Gastrocnemius medialis (tissue), 4 donors: ENCODE results near the gene ISL2. TPM values are rescaled to one million over a fixed set of nuclear protein-coding genes. Genes with fewer than 3 reads are reported as not detected.

Experiments used
- ATAC-seq, 2 donors: fragments of 150-250 bp; one replicate each; pipeline ENCODE4 v1.9.1; 2016
- DNase-seq, 2 donors: peaks; one replicate each; pipeline ENCODE4 v3.0.0-alpha.2; 2019
- H3K27ac ChIP-seq, 4 donors: fragments of 200-600 bp; sonication (generic); 1 replicate in 1 of 4; 2 replicates in 3 of 4; pipeline ENCODE4 v1.5.1; 2016 to 2018; ENCODE audit warnings: mild to moderate bottlenecking in 2 of 4, moderate library complexity in 1 of 4
- H3K27me3 ChIP-seq, 3 donors: fragments of 200-600 bp; sonication (generic) in 2 of 3; 1 replicate in 1 of 3; 2 replicates in 2 of 3; pipeline versions ENCODE4 v1.5.1 to v1.6.0; 2016 to 2019; ENCODE audit warnings: mild to moderate bottlenecking in 1 of 3, moderate library complexity in 1 of 3
- H3K36me3 ChIP-seq, 2 donors: fragments of 200-600 bp; sonication (generic) in 1 of 2; one replicate each; pipeline ENCODE4 v1.5.1; 2017 to 2018
- H3K4me1 ChIP-seq, 2 donors: fragments of 200-600 bp; sonication (generic) in 1 of 2; one replicate each; pipeline ENCODE4 v1.5.1; 2016 to 2017; ENCODE audit warnings: mild to moderate bottlenecking in 2 of 2
- H3K4me3 ChIP-seq, 4 donors: fragments of 200-600 bp; sonication (generic) in 3 of 4; 1 replicate in 1 of 4; 2 replicates in 3 of 4; pipeline ENCODE4 v1.5.1; 2016 to 2019; ENCODE audit warnings: mild to moderate bottlenecking in 2 of 4
- H3K9me3 ChIP-seq, 3 donors: fragments of 200-600 bp; sonication (generic) in 2 of 3; 1 replicate in 1 of 3; 2 replicates in 2 of 3; pipeline ENCODE4 v1.5.1; 2016 to 2019
- POLR2A ChIP-seq, 2 donors: fragments of 450-650 bp; IDR thresholded peaks; one replicate each; pipeline ENCODE4 v1.6.1; 2017; ENCODE audit warnings: antibody characterized with exemption in 2 of 2, mild to moderate bottlenecking in 2 of 2, moderate library complexity in 2 of 2
- in situ Hi-C, 4 donors: fragments of 200-750 bp; cut with MboI; loops; one replicate each; pipeline versions ENCODE4 v1.15.0 to v1.8.0; 2017; ENCODE audit warnings: low sequenced_read_pairs in 4 of 4
- intact Hi-C: fragments of 100-400 bp; cut with DNase I; formaldehyde crosslinking; loops from one replicate; pipeline ENCODE4 v1.15.1; 2023; ENCODE audit warnings: low total_unique reads
- total RNA-seq, 4 donors: library from RNA; depleted of rRNA; stranded (reverse); fragments of >200 nt; gene quantifications; one replicate each; pipeline versions ENCODE4 v1.1.0 to v1.2.3, GENCODE V29; 2016
- TF ChIP-seq, protein P1 (sequence below), 5 experiments: fragments of 450-650 bp in 3 of 5; fragments of 200-600 bp in 2 of 5; sonication (generic) in 2 of 5; IDR thresholded peaks in 4 of 5; conservative IDR thresholded peaks in 1 of 5; 1 replicate in 4 of 5; 2 replicates in 1 of 5; pipeline ENCODE4 v1.5.1; 2016 to 2019; ENCODE audit warnings: antibody characterized with exemption in 5 of 5, mild to moderate bottlenecking in 3 of 5, moderate library complexity in 3 of 5

The ISL2 gene
- total RNA-seq, 4 donors from 2014 or later, result not detected

DNA sequence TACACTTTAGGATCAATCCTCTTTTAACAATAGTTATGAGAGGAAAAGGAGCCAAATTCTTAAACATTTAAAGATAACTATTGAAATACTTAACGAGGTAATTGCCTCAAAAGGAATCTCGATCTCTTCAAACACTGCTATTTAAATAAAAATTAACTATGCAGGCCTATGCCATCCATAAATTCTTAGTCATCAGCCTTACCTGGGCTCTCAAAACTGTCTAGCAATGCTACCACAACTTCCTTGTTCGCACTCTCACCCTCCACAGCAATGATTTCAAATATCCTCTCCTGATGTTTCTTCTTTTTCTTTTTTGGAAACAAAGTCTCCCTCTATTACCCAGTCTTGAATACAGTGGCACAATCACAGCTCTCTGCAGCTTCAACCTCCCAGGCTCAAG lies 37.6 kb upstream of the ISL2 start:
- H3K27ac ChIP-seq, result no peak overlapping the region
- no peaks in the 10 kb centered on the region for H3K9me3 ChIP-seq
- TF ChIP-seq POLR2A (IDR thresholded peaks at IDR 0.05), result no peak
- TF ChIP-seq, protein P1, sequence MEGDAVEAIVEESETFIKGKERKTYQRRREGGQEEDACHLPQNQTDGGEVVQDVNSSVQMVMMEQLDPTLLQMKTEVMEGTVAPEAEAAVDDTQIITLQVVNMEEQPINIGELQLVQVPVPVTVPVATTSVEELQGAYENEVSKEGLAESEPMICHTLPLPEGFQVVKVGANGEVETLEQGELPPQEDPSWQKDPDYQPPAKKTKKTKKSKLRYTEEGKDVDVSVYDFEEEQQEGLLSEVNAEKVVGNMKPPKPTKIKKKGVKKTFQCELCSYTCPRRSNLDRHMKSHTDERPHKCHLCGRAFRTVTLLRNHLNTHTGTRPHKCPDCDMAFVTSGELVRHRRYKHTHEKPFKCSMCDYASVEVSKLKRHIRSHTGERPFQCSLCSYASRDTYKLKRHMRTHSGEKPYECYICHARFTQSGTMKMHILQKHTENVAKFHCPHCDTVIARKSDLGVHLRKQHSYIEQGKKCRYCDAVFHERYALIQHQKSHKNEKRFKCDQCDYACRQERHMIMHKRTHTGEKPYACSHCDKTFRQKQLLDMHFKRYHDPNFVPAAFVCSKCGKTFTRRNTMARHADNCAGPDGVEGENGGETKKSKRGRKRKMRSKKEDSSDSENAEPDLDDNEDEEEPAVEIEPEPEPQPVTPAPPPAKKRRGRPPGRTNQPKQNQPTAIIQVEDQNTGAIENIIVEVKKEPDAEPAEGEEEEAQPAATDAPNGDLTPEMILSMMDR (IDR thresholded peaks at IDR 0.05 in 4 of 5, conservative IDR thresholded peaks at IDR 0.05 in 1 of 5), result no peak
- in situ Hi-C loops, result no loop called here
- DNase-seq, result no peak
- ATAC-seq, result no peak
- no peak overlapping the region for H3K4me3 ChIP-seq
- H3K4me1 ChIP-seq, result peaks cover 16 to 50% of the 10 kb centered on the region in 2 donors
- no peaks in the 10 kb centered on the region for H3K36me3 ChIP-seq
- H3K27me3 ChIP-seq, result no peaks in the 10 kb centered on the region
- intact Hi-C loops, result loop anchor here (5.0 kb wide), 1 partner anchor 67 kb away; no protein-coding TSS in a partner anchor

DNA sequence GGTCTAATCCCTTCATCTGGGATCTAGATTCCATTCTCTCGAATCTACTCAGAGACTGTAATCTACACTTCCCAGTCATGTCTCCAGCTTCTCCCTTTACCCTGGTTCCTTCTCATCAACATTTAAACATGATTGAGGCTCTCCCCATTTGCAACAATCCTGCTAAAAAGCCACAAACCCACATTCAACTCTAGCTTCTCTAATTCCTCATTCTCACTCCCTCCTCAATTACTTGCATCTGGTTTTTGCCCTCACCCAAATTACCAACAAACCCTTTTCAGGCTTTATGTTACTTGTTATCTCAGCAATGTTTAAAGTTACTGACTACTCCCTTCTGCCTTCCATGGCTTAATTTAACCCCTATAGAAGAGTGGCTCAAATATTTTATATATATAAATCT lies 36.8 kb upstream of the ISL2 start:
- ATAC-seq (no peak), DNase-seq (no peak)
- Histone ChIP-seq H3K4me1 (peaks cover 8 to 43% of the 10 kb centered on the region in 2 donors), H3K27ac (no peak overlapping the region), H3K27me3 (no peaks in the 10 kb centered on the region), H3K9me3 (no peaks in the 10 kb centered on the region), H3K4me3 (no peak overlapping the region), H3K36me3 (no peaks in the 10 kb centered on the region)
- in situ Hi-C loops, result no loop called here
- no peak for TF ChIP-seq POLR2A (IDR thresholded peaks at IDR 0.05)
- TF ChIP-seq, protein P1 (IDR thresholded peaks at IDR 0.05 in 4 of 5, conservative IDR thresholded peaks at IDR 0.05 in 1 of 5), result no peak
- intact Hi-C loops, result loop anchor here (5.0 kb wide), 1 partner anchor 67 kb away; no protein-coding TSS in a partner anchor

DNA sequence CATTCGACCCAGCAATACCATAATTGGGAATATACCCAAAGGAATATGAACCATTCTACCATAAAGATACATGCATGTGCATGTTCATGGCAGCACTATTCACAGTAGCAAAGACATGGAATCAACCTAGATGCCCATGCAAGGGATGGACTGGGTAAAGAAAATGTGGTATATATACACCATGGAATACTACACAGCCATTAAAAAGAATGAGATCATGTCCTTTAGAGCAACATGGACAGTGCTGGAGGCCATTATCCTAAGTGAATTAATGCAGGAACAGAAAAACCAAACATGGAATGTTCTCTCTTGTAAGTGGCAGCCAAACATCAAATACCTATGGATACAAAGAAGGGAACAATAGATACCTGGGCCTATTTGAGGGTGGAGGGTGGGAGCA lies 32.7 kb upstream of the ISL2 start:
- TF ChIP-seq POLR2A (IDR thresholded peaks at IDR 0.05), result no peak
- TF ChIP-seq, protein P1 (IDR thresholded peaks at IDR 0.05 in 4 of 5, conservative IDR thresholded peaks at IDR 0.05 in 1 of 5), result no peak
- Histone ChIP-seq H3K36me3 (no peaks in the 10 kb centered on the region), H3K27ac (no peak overlapping the region), H3K4me1 (peaks cover 15 to 27% of the 10 kb centered on the region in 2 donors), H3K4me3 (no peak overlapping the region), H3K27me3 (no peaks in the 10 kb centered on the region), H3K9me3 (no peaks in the 10 kb centered on the region)
- no peak for ATAC-seq
- intact Hi-C loops, result no loop called here
- no peak for DNase-seq
- in situ Hi-C loops, result no loop called here

DNA sequence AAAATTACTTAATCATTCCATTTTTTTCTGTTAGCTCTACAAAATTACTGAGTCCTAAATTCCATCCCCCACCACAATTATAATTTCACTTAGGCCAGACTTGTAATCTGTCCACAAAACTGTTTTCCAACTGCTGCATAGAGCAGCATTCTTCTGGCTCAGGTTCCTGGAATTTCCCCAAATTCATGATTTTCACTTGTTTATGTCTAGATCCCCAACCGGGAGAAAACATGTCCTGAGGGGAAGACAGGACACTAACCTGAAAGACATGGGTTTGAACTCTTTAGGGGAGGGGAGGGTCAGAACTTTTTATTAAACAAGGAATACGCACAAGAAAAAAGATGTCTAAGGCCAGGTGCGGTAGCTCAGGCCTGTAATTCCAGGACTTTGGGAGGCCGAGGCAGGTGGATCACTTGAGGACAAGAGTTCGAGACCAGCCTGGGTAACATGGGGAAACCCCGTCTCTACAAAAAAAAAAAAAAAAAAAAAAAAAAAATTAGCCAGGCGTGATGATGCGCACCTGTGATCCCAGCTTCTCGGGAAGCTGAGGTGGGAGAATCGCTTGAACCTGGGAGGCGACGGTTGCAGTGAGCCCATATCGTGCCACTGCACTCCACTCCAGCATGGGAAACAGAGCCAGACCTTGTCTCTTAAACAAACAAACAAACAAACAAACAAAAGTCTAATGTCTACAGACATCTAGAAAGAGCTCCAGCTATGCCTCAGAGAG lies 26.8 kb upstream of the ISL2 start:
- H3K9me3 ChIP-seq, result no peaks in the 10 kb centered on the region
- no peaks in the 10 kb centered on the region for H3K36me3 ChIP-seq
- H3K4me3 ChIP-seq, result peak overlapping the region; percentile 74 to 97 (median 78)
- TF ChIP-seq POLR2A (IDR thresholded peaks at IDR 0.05), result no peak
- TF ChIP-seq, protein P1 (IDR thresholded peaks at IDR 0.05 in 4 of 5, conservative IDR thresholded peaks at IDR 0.05 in 1 of 5), result no peak
- intact Hi-C loops (loop anchor here (2.0 kb wide), 1 partner anchor 119 kb away; no protein-coding TSS in a partner anchor), in situ Hi-C loops (loop anchor here in 1 of 4 donors (10.0 kb wide), 1 partner anchor 115 kb away; no protein-coding TSS in a partner anchor)
- H3K4me1 ChIP-seq, result peaks cover 27 to 31% of the 10 kb centered on the region in 2 donors
- ATAC-seq (no peak), DNase-seq (no peak)
- no peaks in the 10 kb centered on the region for H3K27me3 ChIP-seq
- peak overlapping the region; percentile 87 to 94 (median 90) for H3K27ac ChIP-seq
